T-helper 9 cell (primary cell): ENCODE measurements around the gene CPAMD8.
"Not testable (repeated sequence)": the region's sequence is repeated elsewhere in the genome, so short reads cannot be mapped to it uniquely, and the experiment has no call there.

Source experiments
- DNase-seq: peaks from one replicate; pipeline ENCODE4 v3.0.0-alpha.2; 2020

Gene CPAMD8

DNA sequence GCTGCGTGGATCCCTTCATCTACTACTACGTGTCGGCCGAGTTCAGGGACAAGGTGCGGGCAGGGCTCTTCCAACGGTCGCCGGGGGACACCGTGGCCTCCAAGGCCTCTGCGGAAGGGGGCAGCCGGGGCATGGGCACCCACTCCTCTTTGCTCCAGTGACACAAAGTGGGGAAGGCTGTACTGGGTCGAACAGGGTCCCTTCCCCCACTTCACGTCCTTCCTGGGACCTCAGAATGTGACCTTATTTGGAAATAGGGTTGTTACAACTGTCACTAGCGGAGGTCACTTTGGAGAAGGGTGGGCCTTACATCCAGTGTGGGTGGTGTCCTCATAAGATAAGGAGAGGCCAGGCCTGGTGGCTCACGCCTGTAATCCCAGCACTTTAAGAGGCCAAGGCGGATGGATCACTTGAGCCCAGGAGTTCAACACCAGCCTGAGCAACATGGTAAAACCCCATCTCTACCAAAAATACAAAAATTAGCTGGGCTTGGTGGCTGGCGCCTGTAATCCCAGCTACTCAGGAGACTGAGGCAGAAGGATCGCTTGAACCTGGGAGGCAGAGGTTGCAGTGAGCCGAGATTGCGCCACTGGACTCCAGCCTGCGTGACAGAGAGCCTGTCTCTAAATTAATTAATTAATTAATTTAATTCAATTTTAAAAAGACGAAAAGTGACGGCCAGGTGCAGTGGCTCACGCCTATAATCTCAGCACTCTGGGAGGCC lies 136.0 kb downstream of the CPAMD8 start:
- DNase-seq, result no peak

DNA sequence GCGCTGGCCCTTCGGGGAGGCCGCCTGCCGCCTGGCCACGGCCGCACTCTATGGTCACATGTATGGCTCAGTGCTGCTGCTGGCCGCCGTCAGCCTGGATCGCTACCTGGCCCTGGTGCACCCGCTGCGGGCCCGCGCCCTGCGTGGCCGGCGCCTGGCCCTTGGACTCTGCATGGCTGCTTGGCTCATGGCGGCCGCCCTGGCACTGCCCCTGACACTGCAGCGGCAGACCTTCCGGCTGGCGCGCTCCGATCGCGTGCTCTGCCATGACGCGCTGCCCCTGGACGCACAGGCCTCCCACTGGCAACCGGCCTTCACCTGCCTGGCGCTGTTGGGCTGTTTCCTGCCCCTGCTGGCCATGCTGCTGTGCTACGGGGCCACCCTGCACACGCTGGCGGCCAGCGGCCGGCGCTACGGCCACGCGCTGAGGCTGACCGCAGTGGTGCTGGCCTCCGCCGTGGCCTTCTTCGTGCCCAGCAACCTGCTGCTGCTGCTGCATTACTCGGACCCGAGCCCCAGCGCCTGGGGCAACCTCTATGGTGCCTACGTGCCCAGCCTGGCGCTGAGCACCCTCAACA lies 136.6 kb downstream of the CPAMD8 start:
- no peak for DNase-seq

DNA sequence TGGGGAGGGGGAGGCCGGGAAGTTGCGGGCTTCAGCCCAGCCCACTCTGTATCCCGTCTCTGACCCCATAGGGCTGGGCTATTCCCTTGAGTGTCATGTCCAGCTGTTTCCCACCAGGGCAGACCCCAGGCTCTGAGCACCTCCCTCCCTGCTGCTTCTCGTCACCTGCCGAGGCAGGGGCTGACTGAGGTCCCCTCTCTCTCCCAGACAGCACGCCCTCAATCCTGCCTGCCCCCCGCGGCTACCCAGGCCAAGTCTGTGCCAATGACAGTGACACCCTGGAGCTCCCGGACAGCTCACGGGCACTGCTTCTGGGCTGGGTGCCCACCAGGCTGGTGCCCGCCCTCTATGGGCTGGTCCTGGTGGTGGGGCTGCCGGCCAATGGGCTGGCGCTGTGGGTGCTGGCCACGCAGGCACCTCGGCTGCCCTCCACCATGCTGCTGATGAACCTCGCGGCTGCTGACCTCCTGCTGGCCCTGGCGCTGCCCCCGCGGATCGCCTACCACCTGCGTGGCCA lies 137.2 kb downstream of the CPAMD8 start:
- DNase-seq, result no peak

DNA sequence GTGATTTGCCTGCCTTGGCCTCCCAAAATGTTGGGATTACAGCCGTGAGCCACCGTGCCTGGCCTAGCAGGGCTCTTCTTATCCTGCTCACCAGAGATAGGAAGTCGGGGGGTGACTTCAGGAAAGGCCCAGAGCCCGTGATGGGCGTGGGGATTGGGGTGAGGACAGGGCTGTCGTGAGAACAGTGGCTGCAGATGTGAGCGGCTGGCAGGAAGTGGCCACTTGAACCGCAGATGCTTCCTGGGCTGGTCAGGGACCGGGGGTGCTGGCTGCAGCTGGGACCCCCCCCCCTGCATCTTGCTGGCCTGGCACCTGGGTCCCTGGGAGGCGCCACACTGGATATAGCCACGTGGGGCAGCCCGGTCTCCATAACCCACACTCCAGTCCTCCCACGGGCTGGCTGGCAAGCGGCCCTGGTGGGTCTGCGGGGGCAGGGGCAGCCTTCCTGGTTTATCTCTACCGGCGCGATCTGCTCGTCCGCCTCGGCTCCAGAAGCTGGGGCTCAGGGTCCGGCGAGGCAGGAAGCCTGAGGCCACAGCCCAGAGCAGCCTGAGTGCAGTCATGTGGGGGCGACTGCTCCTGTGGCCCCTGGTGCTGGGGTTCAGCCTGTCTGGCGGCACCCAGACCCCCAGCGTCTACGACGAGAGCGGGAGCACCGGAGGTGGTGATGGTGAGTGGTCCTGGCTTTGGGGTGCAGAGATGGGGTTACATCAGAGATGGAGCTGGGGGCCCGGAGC lies 137.8 kb downstream of the CPAMD8 start, which contains the start of gene F2RL3:
Gene F2RL3 (plus strand): TSS at position 371 of the 737 bp plus-strand sequence. CDS start 191 bp downstream, at position 562.
- DNase-seq, result no peak

DNA sequence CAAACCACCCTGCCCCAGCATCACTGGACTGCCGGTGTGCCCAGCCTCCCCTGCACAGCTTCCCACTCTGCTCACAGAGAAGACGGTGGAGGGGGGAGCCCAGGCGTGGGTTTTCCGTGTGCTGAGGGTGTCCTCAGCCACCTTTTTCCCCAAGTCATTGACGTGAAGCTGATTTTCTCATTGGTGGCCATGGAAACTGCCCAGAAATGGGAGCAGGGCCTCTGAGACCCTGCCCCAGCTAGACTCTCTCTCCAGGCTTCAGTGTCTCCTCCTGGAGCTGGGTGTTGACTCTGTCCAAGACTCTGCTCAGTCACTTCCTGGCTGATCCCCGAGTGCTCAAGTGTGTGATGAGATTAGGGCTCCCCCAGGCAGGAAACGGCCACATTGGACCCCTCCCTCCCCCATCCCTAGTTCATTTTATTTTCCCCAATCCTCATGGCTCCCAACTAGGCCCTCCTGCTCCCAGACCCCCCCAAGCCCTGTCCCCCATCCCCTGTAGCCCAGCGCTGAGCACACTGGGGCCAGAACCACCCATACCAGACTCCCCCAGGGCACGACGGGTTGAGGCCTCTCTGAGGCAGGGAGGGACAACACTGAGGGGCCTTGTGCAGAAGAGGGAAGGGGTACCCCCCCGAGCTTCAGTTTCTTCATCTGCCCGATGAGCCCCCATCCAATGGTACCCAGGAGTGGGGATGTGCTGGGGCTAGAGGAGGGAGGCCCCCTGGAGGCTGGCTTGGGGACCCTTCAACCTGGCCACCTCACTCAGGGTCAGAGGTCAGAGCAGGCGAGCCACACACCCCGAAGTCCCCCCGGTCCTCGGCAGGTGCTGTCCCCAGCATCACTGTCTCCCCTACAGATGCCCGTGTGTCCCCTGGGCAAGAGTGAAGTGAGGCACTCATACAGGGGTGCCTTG lies 139.0 kb downstream of the CPAMD8 start:
- no peak for DNase-seq

DNA sequence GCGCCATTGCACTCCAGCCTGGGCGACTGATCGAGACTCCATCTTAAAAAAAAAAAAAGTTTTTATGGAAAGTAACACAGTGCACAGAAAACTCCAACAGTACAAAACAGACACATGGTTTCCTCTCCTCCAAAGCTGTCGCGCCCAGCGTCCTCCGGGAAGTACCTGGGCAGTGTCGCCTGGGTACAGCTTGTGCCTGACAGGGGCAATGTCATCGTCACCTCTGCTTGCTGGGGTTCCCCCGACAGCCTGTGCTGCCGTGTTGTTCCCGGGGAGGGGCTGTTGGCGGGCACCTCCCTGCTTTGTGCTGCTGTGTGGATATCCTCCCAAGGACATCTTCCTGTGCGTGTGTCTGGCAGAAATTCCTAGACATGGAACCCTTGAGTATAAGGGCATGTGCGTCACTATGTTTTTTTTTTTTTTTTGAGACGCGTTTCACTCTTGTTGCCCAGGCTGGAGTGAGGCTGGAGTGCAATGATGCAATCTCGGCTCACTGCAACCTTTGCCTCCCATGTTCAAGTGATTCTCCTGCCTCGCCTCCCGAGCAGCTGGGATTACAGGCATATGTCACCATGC lies 140.2 kb downstream of the CPAMD8 start:
- DNase-seq, result no peak

DNA sequence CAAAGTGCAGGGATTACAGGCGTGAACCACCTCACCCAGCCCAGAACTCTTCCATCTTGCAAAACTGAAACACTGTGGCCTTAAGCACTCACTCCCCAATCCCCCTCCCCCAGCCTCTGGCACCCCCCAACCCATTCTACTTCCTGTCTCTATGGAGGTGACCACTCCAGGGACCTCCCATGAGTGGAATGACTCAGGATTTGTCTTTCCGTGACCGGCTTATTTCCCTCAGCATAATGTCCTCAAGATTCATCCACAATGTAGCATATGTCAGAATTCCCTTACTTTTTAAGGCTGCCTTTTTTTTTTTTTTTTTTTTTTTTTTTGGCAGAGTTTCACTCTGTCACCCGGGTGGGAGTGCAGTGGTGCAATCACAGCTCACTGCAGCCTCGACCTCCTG lies 141.4 kb downstream of the CPAMD8 start:
- DNase-seq, result no peak

DNA sequence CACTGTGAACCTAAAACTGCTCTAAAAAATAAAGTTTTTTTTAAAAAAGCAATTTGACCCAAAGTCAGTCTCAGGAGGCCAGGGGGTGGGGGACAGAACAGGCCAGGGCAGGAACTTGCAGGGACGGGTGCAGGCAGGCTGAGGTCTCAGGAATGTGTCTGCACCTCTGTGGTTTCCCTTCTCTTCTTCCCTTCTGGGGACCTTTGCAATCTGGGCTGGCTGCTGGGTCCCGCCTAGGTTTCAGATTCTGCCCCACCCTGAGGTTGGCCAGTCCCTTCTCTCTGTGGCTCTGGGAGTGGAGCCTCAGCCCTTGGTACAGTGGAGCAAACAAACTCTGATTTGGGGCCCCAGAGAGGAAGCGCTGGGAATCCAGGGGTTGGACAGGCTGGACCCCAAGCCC lies 143.1 kb downstream of the CPAMD8 start:
- DNase-seq, result no peak

DNA sequence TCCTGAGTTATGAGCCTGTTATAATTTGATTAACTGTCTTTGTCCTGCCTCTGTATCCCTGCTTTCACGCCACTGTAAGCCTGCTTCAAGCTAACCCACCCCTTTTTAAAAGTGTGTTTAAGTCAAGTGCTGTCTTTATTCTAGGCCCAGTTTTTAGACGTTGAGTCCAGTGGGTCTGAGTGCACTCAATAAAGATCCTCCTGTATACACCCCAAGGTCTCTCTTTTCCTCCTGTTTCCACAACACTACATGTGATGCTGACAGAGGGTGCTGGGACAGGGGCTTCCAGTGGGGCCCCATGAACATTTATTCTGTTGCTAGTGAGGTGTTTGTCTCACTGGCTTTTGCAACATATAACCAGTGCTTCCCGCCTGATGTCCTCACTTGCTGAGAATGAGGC lies 144.5 kb downstream of the CPAMD8 start:
- no peak for DNase-seq

DNA sequence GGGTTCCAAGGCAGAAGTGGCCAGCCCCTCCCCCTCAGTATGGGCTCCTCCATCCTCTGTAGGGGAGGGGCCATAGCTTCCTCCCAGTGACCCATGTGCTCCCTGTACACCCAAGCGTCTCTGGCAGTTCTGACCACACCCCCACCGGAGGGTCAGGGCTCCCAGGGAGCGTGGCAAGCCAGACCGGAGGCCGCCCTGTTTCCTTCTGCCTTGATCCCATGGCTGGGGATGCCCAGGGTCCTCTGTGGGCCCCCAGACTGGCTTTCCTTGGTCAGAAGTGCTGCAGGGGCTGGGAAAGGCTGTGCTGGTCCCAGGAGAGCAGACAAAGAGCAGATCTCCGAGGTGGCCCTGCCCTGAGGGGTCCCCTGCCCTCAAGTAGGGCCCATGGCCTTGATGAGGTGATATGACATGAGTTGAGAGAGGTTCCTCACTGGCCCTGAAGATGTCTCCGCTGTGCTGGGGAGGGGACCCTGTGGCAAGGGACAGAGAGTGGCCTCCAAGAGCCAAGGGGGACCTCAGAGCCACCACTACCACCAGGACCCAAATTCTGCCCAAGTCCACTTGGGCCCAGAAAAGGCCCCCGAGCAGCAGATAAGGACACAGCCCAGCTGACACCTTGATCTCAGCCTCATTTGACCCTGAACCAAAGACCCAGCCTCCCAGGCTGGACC lies 145.6 kb downstream of the CPAMD8 start:
- DNase-seq, result no peak

DNA sequence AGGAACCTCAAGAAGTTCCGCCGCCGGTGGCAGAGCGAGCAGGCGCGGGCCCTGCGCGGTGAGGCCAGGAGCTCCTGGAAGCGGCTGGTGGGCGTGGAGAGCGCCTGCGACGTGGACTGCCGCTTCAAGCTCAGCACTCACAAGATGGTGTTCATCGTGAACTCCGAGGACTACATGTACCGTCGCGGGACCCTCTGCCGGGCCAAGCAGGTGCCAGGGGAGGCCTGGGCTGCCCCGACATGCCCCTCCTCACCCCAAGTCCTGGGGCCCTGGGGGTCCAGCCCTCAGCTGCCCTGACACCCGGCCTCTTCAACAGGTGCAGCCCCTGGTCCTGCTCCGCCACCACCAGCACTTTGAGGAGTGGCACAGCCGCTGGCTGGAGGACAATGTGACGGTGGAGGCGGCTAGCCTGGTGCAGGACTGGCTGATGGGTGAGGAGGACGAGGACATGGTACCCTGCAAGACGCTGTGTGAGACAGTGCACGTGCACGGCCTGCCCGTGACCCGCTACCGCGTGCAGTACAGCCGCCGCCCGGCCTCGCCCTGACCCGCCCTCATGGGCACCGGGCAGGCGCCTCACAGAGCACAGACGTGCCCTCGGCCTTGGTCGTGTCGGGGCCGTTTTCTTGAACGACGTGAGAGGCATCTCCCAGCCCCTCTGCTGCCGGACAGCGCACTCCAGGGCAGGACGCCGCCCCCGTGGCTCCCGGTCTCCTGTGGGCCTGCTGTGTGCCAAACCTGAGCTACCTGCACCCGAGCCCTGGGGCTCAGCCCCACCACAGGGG lies 148.2 kb downstream of the CPAMD8 start:
- DNase-seq, result no peak

DNA sequence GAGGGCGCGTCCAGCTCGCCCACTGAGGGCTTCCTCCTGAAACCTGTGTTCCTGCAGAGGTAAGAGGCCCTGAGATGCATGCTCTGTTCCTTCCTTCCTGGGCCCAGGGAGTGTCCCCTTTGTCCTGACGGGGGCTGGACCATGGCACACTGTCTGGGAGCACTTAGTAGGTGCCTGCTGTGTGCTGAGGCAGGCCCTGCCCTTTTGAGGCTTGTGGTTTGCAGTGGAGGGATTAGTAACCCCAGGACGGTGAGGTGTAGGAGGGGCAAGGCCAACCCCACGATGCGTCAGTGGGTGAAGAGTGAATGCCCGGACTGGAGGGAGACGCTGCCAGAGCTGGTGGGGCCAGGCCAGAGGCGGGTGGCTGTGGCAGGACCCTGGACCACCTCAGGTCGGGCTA lies 149.0 kb downstream of the CPAMD8 start:
- no peak for DNase-seq

DNA sequence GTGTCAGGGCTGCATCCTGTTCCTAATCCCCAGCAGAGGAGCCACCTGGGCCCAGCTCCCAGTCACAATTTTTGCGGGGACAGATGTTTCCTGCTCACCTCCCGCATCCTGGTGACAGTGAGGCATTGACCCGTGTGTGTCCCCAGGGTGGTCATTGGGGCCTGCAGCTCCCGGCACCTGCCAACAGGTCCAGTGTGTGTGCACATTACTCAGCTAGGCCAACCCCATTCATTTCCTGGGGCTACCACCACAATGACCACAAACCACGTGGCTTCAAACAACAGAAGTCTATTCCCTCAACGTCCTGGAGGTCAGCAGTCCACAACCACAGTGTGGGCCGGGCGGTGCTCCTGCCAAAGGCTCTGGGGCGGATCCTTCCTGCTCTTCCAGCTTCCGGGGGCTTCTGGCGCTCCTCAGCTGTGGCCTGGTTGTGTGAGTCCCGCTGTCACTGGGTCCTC lies 149.7 kb downstream of the CPAMD8 start:
- no peak for DNase-seq

DNA sequence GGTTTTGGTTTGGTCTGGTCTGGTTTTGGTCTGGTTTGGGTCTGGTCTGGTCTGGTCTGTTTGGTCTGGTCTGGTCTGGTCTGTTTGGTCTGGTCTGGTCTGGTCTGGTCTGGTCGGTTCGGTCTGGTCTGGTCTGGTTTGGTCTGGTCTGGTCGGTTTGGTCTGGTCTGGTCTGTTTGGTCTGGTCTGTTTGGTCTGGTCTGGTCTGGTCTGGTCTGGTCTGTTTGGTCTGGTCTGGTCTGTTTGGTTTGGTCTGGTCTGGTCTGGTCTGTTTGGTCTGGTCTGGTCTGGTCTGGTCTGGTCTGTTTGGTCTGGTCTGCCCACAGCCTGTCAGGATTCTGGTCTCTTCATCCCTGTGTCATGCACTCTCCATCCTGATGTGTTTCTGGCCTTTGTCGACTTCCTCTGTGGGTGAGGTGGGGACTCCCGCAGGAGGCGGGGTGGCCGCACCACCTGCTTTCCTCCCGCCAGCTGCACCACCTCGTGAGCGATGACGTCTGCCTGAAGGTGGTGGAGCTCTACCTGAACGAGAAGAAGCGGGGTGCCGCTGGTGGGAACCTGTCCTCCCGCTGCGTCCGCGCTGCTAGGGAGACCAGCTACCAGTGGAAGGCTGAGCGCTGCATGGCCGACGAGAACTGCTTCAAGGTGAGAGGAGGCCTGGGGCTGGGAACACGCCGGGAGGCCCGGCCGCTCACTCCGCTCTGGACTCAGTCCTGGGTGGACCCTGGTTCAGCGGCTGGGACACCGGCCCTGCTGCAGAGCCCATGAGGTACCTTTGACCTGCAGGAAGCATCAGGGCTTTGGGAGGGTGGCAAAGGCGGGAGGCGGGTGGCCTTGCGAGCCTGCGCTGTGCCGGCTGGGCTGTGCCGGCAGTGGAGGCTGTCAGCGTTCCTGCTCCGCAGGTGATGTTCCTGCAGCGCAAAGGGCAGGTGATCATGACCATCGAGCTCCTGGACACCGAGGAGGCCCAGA lies 150.7 kb downstream of the CPAMD8 start:
- DNase-seq, result no peak

DNA sequence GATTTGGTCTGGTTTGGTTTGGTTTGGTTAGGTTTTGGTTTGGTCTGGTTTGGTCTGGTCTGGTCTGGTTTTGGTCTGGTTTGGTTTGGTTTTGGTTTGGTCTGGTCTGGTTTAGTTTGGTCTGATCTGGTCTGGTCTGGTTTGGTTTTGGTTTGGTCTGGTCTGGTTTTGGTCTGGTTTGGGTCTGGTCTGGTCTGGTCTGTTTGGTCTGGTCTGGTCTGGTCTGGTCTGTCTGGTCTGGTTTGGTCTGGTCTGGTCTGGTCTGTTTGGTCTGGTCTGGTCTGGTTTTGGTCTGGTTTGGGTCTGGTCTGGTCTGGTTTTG lies 151.7 kb downstream of the CPAMD8 start:
- DNase-seq, result not testable (repeated sequence)

DNA sequence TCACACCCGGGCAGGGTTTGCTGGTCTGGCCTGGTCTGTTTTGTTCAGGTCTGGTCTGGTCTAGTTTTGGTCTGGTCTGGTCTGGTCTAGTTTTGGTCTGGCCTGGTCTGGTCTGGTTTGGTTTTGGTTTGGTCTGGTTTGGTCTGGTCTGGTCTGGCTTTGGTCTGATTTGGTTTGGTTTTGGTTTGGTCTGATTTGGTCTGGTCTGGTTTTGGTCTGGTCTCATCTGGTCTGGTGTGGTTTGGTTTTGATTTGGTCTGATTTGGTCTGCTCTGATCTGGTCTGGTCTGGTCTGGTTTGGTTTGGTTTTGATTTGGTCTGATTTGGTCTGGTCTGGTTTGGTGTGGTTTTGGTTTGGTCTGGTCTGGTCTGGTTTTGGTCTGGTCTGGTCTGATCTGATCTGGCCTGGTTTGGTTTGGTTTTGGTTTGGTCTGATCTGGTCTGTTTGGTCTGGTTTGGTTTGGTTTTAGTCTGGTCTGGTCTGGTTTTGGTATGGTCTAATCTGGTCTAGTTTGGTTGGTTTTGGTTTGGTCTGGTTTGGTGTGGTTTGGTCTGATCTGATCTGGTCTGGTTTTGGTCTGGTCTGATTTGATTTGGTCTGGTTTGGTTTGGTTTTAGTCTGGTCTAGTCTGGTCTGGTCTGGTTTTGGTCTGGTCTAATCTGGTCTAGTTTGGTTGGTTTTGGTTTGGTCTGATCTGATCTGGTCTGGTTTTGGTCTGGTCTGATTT lies 152.2 kb downstream of the CPAMD8 start:
- DNase-seq, result no peak

DNA sequence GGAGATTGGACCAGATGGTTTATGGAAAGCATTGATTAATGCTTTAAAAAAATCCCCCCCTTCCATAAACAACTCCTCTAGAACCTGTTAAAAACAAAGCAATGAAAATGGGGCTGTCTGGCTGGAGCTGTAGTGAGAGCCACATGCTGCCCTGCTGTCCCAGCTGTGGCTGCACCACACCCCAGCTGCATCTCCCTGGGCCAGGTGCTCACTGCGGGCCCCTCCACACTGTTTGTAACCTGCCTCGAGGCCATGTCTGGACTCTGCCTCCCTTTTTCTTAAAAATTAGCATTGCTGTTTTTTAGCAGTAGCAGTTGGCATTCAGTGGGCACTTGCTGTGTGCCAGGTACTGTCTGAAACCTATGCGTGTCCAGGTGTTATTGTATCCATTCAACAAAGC lies 153.0 kb downstream of the CPAMD8 start:
- no peak for DNase-seq

DNA sequence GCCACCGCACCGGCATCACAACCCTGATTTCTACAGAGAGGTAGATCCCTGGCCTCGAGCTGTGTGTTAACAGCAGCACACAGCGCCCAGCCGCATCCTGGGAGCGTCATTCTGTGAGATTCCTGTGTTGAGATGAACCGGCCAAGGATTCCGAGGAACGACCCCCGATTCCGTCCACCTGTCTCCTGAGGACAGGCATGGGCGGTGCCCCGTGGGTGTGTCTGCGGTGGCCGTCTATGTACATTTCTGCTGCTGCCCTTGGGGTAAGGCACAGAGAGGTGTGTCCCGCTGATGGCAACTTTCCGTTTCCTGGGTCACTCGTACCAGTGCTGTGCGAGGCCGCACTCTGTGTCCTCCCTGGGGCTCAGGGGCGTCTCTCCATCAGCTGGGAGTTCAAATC lies 153.9 kb downstream of the CPAMD8 start:
- DNase-seq, result no peak

DNA sequence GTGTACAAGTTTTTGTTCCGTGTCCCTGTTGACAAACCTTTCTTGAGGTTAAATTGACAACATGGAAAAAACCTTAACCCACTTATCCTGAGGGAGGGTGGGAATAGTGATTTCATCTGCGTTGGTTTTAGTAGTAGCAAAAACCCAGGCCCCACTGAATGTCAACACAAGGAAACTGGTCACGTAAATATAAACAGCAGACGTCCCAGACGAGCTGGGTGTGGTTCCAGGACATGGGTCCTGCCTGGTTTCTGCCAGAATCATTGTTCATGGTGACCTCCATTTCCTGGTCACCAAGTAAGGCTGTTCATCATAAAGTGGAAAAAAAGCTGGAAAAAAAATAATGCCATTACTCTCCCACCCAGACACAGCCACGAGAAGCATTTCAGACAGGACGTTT lies 154.7 kb downstream of the CPAMD8 start:
- DNase-seq, result no peak
